Measurements from ENCODE around the gene ZNF668.

DNA sequence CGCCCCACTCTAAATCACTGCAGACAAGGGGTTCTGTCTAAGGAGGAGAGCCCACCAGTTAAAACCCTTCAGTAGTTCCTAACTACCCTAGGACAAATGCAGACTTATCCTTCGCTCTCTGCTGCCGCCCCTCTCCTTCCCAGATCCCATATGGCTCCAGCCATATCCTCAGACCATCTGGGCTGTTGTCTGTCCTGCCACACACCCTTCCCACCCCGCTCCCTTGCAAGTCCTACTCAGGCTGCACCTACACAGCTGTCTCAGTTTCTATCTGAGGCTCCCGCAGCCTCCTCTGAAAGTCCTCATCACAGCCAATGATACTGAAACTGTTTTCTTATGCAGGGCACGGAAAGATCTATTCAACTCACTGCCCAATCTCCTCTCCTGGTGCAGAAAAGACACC is 33.4 kb upstream of the ZNF668 start:
- TF ChIP-seq KDM1A (IDR thresholded peaks at IDR 0.05; ENCODE audit: low read depth) (no peak), SMC3 (IDR thresholded peaks at IDR 0.05) (no peak), POLR2A (IDR thresholded peaks at IDR 0.05; ENCODE audit: low read length) (no peak), HEYL (CRISPR knock-in tag; IDR thresholded peaks at IDR 0.05) (no peak), USF2 (IDR thresholded peaks at IDR 0.05) (no peak), RCOR1 (IDR thresholded peaks at IDR 0.05; ENCODE audit: low read depth, low read length) (no peak), RAD21 (conservative IDR thresholded peaks at IDR 0.05 in 1 of 2, IDR thresholded peaks at IDR 0.05 in 1 of 2) (no peak), ZNF302 (CRISPR knock-in tag; IDR thresholded peaks at IDR 0.05) (no peak), MAZ (IDR thresholded peaks at IDR 0.05; ENCODE audit: borderline replicate concordance, low read depth, low read length) (no peak), RFX5 (IDR thresholded peaks at IDR 0.05) (no peak), BHLHE40 (IDR thresholded peaks at IDR 0.05; ENCODE audit: low read depth, low read length) (no peak), POLR2AphosphoS2 (conservative IDR thresholded peaks at IDR 0.05; ENCODE audit: low read length) (no peak)
- TF ChIP-seq, protein P1, sequence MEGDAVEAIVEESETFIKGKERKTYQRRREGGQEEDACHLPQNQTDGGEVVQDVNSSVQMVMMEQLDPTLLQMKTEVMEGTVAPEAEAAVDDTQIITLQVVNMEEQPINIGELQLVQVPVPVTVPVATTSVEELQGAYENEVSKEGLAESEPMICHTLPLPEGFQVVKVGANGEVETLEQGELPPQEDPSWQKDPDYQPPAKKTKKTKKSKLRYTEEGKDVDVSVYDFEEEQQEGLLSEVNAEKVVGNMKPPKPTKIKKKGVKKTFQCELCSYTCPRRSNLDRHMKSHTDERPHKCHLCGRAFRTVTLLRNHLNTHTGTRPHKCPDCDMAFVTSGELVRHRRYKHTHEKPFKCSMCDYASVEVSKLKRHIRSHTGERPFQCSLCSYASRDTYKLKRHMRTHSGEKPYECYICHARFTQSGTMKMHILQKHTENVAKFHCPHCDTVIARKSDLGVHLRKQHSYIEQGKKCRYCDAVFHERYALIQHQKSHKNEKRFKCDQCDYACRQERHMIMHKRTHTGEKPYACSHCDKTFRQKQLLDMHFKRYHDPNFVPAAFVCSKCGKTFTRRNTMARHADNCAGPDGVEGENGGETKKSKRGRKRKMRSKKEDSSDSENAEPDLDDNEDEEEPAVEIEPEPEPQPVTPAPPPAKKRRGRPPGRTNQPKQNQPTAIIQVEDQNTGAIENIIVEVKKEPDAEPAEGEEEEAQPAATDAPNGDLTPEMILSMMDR (IDR thresholded peaks at IDR 0.05), result no peak
- TF ChIP-seq, protein P2, sequence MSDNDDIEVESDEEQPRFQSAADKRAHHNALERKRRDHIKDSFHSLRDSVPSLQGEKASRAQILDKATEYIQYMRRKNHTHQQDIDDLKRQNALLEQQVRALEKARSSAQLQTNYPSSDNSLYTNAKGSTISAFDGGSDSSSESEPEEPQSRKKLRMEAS (IDR thresholded peaks at IDR 0.05), result no peak
